Neutrophil (primary cell): Measurements from ENCODE around the gene ANKRD55.
"Not testable (repeated sequence)": the region's sequence is repeated elsewhere in the genome, so short reads cannot be mapped to it uniquely, and the experiment has no call there.

ENCODE experiments used
- H3K27ac ChIP-seq: fragments of 200-600 bp; sonication (generic); 2 replicates; pipeline ENCODE4 v1.5.1; 2016; ENCODE audit warnings: mild to moderate bottlenecking, moderate library complexity
- H3K27me3 ChIP-seq: fragments of 200-600 bp; sonication (generic); 2 replicates; pipeline ENCODE4 v1.6.0; 2016; ENCODE audit warnings: mild to moderate bottlenecking
- H3K36me3 ChIP-seq: fragments of 200-600 bp; sonication (generic); 2 replicates; pipeline ENCODE4 v1.5.1; 2017
- H3K4me1 ChIP-seq, 2 experiments: fragments of 200-600 bp in 1 of 2; sonication (generic) in 1 of 2; 1 replicate in 1 of 2; 2 replicates in 1 of 2; pipeline versions ENCODE4 v1.5.1 to v1.6.1; 2013 to 2016; ENCODE audit warnings: low read depth in 1 of 2, low read length in 1 of 2, mild to moderate bottlenecking in 1 of 2, moderate library complexity in 1 of 2; ENCODE audit not compliant: control insufficient read depth in 1 of 2, insufficient read depth in 1 of 2
- H3K4me3 ChIP-seq, 2 experiments: fragments of 200-600 bp in 1 of 2; sonication (generic) in 1 of 2; 1 replicate in 1 of 2; 2 replicates in 1 of 2; pipeline ENCODE4 v1.5.1; 2013 to 2016; ENCODE audit warnings: low read depth in 1 of 2, low read length in 1 of 2, mild to moderate bottlenecking in 1 of 2, moderate library complexity in 1 of 2
- H3K9me3 ChIP-seq: fragments of 200-600 bp; sonication (generic); 2 replicates; pipeline ENCODE4 v1.5.1; 2016
- TF ChIP-seq, protein P1 (sequence below): fragments of 200-600 bp; sonication (generic); IDR thresholded peaks from 2 replicates; pipeline ENCODE4 v1.5.1; 2016; ENCODE audit warnings: antibody characterized with exemption

The ANKRD55 gene

DNA sequence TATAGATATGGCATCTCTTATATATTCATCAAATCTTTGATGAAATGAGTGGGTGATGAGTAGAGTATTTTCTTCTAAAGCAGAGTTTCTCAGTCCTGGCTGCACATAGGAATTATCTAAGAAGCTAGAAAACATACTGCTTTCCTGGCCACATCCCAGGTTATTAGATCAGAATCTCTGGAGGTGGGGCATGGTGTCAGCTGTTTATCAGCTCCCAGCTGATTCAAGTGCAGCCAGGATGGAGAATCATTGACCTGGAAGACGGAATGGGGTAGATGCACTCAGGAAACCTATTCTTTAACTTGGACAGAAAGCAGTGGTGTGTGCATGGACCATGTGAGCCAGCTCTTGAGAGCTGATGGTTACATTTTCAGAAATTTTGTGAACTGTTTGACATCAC is 130.2 kb downstream of the ANKRD55 start:
- Histone ChIP-seq H3K4me1 (peaks cover 0 to 4% of the 10 kb centered on the region in 2 experiments), H3K4me3 (no peak overlapping the region), H3K36me3 (no peaks in the 10 kb centered on the region), H3K27me3 (peaks cover 17% of the 10 kb centered on the region), H3K9me3 (no peaks in the 10 kb centered on the region), H3K27ac (no peak overlapping the region)
- TF ChIP-seq, protein P1, sequence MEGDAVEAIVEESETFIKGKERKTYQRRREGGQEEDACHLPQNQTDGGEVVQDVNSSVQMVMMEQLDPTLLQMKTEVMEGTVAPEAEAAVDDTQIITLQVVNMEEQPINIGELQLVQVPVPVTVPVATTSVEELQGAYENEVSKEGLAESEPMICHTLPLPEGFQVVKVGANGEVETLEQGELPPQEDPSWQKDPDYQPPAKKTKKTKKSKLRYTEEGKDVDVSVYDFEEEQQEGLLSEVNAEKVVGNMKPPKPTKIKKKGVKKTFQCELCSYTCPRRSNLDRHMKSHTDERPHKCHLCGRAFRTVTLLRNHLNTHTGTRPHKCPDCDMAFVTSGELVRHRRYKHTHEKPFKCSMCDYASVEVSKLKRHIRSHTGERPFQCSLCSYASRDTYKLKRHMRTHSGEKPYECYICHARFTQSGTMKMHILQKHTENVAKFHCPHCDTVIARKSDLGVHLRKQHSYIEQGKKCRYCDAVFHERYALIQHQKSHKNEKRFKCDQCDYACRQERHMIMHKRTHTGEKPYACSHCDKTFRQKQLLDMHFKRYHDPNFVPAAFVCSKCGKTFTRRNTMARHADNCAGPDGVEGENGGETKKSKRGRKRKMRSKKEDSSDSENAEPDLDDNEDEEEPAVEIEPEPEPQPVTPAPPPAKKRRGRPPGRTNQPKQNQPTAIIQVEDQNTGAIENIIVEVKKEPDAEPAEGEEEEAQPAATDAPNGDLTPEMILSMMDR, result no peak

DNA sequence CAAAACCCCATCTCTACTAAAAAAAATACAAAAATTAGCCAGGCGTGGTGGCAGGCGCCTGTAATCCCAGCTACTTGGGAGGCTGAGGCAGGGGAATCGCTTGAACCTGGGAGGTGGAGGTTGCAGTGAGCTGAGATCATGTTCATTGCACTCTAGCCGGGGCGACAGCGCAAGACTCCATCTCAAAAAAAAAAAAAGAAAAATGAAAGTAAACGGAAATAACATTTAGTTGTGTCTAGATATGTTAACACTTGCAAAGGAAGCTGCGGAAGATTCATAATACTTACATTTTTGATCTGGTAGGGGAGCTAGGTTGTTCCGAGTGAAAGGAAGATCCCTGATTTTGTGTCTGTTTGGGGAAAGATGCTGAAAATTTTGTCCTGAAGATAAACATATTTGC is 130.9 kb downstream of the ANKRD55 start:
- not testable (repeated sequence) for H3K4me1 ChIP-seq, H3K4me3 ChIP-seq, H3K36me3 ChIP-seq, H3K9me3 ChIP-seq, H3K27ac ChIP-seq
- H3K27me3 ChIP-seq, result peaks cover 17% of the 10 kb centered on the region

DNA sequence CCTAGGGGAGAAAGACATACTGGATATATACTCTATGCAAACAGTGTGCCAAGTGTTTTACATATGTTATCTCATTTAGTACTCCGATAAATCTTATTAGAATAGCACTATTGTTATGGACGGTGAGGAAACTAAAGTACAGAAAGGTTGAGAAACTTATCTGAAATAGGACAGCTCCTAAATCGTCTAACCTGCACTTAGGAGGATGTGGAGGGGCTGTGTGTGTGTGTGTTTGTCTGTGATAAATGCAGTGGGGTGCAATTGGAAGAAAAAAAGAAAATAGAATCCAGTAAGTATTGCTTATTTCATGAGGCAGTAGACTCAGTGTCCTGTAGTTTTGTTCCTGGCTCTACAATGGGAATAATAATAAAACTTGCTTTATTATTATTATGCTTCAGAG is 131.9 kb downstream of the ANKRD55 start:
- H3K27ac ChIP-seq, result no peak overlapping the region
- TF ChIP-seq, protein P1, result no peak
- H3K4me3 ChIP-seq, result no peak overlapping the region
- peaks cover 17% of the 10 kb centered on the region for H3K27me3 ChIP-seq
- no peaks in the 10 kb centered on the region for H3K36me3 ChIP-seq
- no peaks in the 10 kb centered on the region for H3K9me3 ChIP-seq
- peaks cover 0 to 4% of the 10 kb centered on the region in 2 experiments for H3K4me1 ChIP-seq

DNA sequence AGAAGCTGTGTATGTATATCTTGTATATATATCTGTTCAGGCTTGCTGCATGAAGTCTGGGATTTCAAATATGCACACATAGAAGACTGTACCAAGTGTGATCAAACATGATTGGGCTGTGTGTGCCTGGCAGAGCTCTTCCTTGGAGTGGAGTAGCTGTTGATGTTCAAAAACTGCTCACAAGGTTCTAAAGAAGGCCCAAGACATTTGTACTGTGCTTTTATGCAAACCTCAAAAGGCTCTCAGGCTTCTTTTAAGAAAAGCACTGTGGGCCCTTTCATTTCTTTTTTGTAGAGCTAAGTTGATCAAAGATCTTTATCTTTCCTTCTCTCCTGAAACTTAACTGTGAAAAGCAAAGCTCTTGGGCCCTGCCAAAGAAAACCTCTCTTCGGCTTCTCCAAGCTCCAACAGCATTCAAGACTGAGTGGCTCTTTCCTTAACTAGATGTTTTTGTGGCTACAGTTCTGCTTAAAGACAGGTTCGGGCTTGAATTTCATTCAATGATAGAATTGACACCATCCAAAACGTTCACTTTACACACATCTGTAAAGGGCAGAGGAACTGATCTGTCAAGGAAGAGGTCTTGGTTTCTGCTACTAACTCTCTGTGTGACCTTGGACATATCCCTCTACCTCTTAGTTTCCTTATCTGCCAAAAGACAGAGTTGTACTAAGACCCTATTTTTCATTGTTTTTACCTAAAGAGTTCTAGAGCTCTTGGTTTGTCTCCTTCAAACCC is 132.5 kb downstream of the ANKRD55 start:
- Histone ChIP-seq H3K36me3 (no peaks in the 10 kb centered on the region), H3K27ac (no peak overlapping the region), H3K4me3 (no peak overlapping the region), H3K9me3 (no peaks in the 10 kb centered on the region), H3K4me1 (peaks cover 0 to 4% of the 10 kb centered on the region in 2 experiments), H3K27me3 (peaks cover 17% of the 10 kb centered on the region)
- TF ChIP-seq, protein P1, result no peak

DNA sequence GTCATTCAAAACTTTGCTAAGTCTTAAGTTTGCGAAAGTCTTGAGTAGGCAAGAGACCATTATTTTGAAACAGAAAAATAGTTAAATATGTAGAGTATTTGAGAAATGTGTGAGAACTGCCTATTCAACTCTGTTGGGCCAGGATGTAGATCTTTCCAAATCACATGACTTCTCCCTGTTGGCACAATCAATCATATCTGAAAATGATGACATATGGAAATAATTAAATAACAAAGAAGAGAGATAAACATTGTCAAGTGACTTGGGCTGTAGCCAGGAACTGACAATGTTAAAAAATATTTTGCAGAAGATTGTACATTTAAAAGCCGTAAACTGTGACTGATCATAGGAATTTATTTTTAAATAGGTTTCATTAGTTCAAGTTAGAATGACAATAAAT is 133.8 kb downstream of the ANKRD55 start:
- TF ChIP-seq, protein P1, result no peak
- H3K4me3 ChIP-seq, result no peak overlapping the region
- no peak overlapping the region for H3K27ac ChIP-seq
- no peaks in the 10 kb centered on the region for H3K36me3 ChIP-seq
- H3K4me1 ChIP-seq, result peaks cover 0 to 4% of the 10 kb centered on the region in 2 experiments
- H3K27me3 ChIP-seq, result peaks cover 13% of the 10 kb centered on the region
- no peaks in the 10 kb centered on the region for H3K9me3 ChIP-seq

DNA sequence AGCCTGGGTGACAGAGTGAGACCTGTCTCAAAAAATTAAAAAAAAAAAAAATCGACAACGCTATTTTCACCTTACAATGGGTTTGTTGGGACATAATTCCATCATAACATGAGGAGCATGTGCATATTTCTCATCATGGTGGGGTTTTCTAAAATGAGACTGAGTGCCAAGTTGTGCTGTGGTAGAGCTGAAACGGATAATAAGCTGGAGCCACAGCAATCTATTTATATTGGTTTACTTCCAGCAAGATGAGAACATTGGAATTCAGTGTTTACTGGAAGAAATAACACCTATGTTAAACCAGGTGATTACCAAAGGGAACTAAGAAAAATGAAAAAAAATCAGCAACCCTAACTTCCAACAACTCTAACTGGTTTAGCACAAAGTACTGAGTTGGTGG is 136.1 kb downstream of the ANKRD55 start:
- H3K4me3 ChIP-seq, result no peak overlapping the region
- no peak overlapping the region for H3K27ac ChIP-seq
- TF ChIP-seq, protein P1, result no peak
- H3K27me3 ChIP-seq, result no peaks in the 10 kb centered on the region
- no peaks in the 10 kb centered on the region for H3K36me3 ChIP-seq
- H3K4me1 ChIP-seq, result peaks cover 0 to 4% of the 10 kb centered on the region in 2 experiments
- H3K9me3 ChIP-seq, result no peaks in the 10 kb centered on the region
